ENCODE results near the gene ANO9.

The ANO9 gene

GRCh38 chr11:385594-386351 lies 56.0 kb downstream of the ANO9 start:
- no peak for DNase-seq (ENCODE audit: insufficient read length, low spot score)
- no peak for TF ChIP-seq POLR2A (IDR thresholded peaks at IDR 0.05; ENCODE audit: low read depth, low read length)
- no peak for FAIRE-seq

- FAIRE-seq (no peak), DNase-seq (ENCODE audit: insufficient read length, low spot score) (no peak)
- TF ChIP-seq POLR2A (IDR thresholded peaks at IDR 0.05; ENCODE audit: low read depth, low read length), result no peak
Observed at GRCh38 chr11:384511-384910, 57.3 kb downstream of the ANO9 start.

DNA sequence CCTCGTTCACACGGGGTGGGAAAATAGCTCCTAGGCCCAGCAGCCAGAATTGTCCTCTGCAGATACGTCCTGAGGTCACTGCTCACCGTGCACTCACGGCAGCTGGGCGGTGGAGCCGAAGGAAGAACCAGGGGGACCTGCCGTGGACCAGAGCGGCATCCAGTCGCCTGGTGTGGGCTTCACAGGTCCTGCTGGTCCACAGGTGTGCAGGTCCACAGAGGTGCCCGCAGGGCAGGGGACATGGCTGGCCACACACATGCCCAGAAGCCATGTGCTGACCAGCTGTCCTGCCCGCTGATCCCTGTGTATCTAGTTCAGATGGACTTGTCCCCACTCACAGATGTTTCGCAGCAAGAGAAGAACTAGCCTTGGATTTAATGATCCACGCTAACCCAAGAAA lies 58.4 kb downstream of the ANO9 start:
- FAIRE-seq, result no peak
- no peak for TF ChIP-seq POLR2A (IDR thresholded peaks at IDR 0.05; ENCODE audit: low read depth, low read length)

DNA sequence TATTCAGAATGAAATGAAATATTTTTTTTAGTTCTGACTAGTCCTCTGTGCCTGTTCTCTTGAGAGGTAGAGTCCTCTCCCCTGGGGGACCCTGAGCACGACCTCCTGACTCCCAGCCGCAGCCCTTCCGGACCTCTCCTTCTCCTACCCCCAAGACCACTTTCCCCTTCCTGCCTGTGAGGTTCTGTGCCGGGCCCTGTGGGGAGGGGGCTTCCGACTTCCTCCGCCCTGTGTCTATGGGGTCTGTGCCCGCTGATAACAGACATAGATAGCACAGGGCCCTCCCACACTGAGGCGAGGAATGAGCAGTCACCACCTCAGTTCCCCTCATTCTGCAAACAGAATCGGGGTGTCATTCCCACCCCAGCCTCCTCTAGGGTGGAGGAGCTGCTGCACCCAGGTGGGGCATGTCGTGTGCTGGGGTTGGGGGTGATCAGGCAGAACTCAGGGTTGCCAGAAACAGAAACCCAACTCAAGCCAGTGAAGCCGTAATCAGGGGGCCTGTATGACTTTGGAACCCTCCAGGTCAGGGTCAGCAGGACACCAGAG lies 59.7 kb downstream of the ANO9 start:
- DNase-seq (ENCODE audit: insufficient read length, low spot score) (no peak), FAIRE-seq (no peak)
- no peak for TF ChIP-seq POLR2A (IDR thresholded peaks at IDR 0.05; ENCODE audit: low read depth, low read length)

More for the DNA sequence above, 58.4 kb downstream of the ANO9 start:
- DNase-seq (ENCODE audit: insufficient read length, low spot score), result no peak

DNA sequence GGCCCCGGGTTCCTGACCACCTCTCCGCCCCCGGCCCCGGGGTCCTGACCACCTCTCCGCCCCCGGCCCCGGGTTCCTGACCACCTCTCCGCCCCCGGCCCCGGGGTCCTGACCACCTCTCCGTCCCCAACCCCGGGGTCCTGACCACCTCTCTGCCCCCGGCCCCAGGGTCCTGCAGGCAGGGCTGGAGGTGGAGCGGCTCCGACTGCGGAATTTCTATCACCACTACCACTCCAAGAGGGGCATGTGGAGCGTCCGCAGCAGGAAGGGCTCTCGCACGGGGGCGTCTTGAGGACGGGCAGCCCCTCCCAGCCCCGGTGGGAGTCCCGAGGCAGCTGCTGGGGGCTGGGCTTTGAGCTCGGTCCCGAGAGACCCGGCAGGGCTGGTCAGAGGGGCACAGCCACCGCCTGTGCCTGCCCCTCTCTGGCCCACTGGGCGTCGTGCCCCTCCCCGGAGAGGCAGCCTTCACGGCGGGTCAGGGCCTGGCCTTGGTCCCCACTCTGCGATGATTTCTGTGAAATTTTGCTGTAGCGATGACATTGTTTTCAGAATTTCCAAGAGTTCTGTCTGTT lies 60.2 kb downstream of the ANO9 start:
- no peak for FAIRE-seq
- no peak for TF ChIP-seq POLR2A (IDR thresholded peaks at IDR 0.05; ENCODE audit: low read depth, low read length)
- no peak for DNase-seq (ENCODE audit: insufficient read length, low spot score)

- no peak for TF ChIP-seq POLR2A (IDR thresholded peaks at IDR 0.05; ENCODE audit: low read depth, low read length)
- no peak for FAIRE-seq
- no peak for DNase-seq (ENCODE audit: insufficient read length, low spot score)
Observed at GRCh38 chr11:380996-381395, 60.8 kb downstream of the ANO9 start.

- DNase-seq (ENCODE audit: insufficient read length, low spot score) (no peak), FAIRE-seq (no peak)
- no peak for TF ChIP-seq POLR2A (IDR thresholded peaks at IDR 0.05; ENCODE audit: low read depth, low read length)
Observed at GRCh38 chr11:380491-380890, 61.3 kb downstream of the ANO9 start.

GRCh38 chr11:380095-380480 lies 61.7 kb downstream of the ANO9 start:
- FAIRE-seq (no peak), DNase-seq (ENCODE audit: insufficient read length, low spot score) (no peak)
- no peak for TF ChIP-seq POLR2A (IDR thresholded peaks at IDR 0.05; ENCODE audit: low read depth, low read length)

GRCh38 chr11:379205-380094 lies 62.4 kb downstream of the ANO9 start:
- FAIRE-seq, result no peak
- no peak for DNase-seq (ENCODE audit: insufficient read length, low spot score)
- no peak for TF ChIP-seq POLR2A (IDR thresholded peaks at IDR 0.05; ENCODE audit: low read depth, low read length)

DNA sequence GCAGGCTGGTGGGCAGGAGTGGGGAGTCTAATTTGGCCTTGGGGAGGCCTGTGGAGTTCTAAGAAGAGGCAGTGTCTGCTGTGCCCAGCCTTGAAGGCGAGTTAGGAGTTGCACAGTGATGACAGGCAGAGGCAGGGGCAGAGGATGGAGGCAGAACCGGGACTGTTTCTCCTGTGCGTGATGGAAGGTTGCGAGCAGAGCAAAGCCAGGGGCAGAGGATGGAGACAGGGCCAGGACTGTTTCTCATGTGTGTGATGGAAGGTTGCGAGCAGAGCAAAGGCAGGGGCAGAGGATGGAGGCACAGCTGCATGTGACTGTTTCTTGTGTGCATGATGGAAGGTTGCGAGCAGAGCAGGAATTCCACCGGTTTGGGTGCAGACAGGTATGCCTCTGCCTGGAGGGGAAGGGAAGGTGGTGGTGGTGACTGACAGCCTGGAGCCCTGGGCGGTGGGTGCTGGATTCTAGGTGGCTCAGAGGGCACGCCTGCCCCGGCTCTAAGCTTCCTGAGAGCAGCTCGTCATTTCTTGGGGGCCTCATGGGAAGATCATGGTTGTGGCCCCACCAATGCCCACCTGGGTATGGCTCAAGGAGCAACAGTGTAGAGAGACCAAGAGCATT lies 63.8 kb downstream of the ANO9 start:
- no peak for DNase-seq (ENCODE audit: insufficient read length, low spot score)

DNA sequence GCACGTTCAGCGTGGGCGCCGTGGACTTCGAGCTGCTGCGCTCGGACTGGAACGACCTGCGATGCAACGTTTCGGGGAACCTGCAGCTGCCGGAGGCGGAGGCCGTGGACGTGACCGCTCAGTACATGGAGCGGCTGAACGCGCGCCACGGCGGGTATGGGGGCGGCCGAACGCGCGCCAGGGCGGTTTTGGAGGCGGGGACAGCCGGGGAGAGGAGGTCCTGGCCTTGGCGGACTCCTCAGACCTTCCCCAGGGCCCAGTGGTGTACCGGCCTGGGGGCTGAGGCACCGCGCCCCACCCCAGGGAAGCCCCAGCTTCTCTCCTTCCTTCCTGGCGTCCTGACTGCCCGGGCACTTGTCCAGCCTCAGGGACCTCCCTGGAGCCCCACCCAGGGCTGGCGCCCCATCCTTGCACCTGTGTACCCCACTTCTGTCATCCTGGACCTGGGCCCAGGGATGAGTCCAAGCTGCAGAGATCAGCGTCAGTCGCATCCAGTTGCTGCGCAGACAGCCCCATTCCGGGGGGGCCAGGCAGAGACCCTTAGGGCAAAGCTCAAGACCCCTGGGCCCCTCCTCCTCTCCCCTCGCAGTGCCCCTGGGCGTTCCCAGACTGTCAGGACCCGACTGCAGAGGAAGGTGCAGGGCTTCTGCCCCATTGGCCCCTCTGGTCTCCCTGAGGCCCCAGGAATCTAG lies 64.5 kb downstream of the ANO9 start:
- no peak for TF ChIP-seq POLR2A (IDR thresholded peaks at IDR 0.05; ENCODE audit: low read depth, low read length)
- FAIRE-seq (no peak), DNase-seq (ENCODE audit: insufficient read length, low spot score) (no peak)

More for the DNA sequence above, 63.8 kb downstream of the ANO9 start:
- FAIRE-seq, result no peak
- no peak for TF ChIP-seq POLR2A (IDR thresholded peaks at IDR 0.05; ENCODE audit: low read depth, low read length)

DNA sequence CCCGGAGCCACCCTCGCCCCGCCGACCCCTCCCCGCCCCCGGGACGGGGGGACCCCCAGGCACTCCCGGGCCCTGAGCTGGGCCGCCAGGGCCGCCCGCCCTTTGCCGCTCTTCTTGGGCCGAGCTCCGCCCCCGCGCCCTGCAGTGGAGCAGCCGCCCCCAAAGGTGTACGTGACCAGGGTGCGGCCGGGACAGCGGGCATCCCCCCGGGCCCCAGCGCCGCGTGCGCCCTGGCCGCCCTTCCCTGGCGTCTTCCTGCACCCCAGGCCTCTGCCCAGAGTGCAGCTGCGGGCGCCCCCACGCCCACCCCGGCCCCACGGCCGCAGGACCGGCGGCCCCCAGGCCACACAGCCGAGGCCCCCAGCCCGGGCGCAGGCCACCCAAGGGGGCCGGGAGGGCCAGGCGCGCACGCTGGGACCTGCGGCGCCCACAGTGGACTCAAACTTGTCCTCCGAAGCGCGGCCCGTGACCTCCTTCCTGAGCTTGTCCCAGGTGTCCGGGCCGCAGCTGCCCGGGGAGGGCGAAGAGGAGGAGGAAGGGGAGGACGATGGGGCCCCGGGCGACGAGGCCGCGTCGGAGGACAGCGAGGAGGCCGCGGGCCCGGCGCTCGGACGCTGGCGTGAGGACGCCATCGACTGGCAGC lies 65.2 kb downstream of the ANO9 start:
- DNase-seq (ENCODE audit: insufficient read length, low spot score) (no peak), FAIRE-seq (no peak)
- no peak for TF ChIP-seq POLR2A (IDR thresholded peaks at IDR 0.05; ENCODE audit: low read depth, low read length)
